GM18861 (cell line): Measurements from ENCODE around the gene SYNC.
"Not testable (repeated sequence)": the region's sequence is repeated elsewhere in the genome, so short reads cannot be mapped to it uniquely, and the experiment has no call there.

Source experiments
- ATAC-seq: cut with Tn5 transposase; IDR thresholded peaks from one replicate; pipeline ENCODE4 v1.9.1; 2021; ENCODE audit not compliant: unreplicated experiment

Gene SYNC

GRCh38 chr1:32647308-32648134, 55.0 kb downstream of the SYNC start:
- no peak for ATAC-seq

GRCh38 chr1:32644426-32644825, 58.1 kb downstream of the SYNC start:
- no peak for ATAC-seq

- ATAC-seq, result not testable (repeated sequence)
Measured at GRCh38 chr1:32642292-32642827, 60.2 kb downstream of the SYNC start.

- ATAC-seq, result no peak
Measured at GRCh38 chr1:32639489-32640075, 63.0 kb downstream of the SYNC start.

- ATAC-seq, result no peak
Measured at GRCh38 chr1:32636914-32637645, 65.5 kb downstream of the SYNC start.

- ATAC-seq, result no peak
Measured at GRCh38 chr1:32635508-32636277, 66.9 kb downstream of the SYNC start.

GRCh38 chr1:32632829-32633228, 69.7 kb downstream of the SYNC start:
- no peak for ATAC-seq

GRCh38 chr1:32630173-32630572, 72.4 kb downstream of the SYNC start:
- not testable (repeated sequence) for ATAC-seq
